NT2/D1 (cell line): ENCODE results near the gene RAPGEF6.

ENCODE experiments used
- SUZ12 ChIP-seq: IDR thresholded peaks from 2 replicates; pipeline ENCODE4 v1.6.1; 2011; ENCODE audit not compliant: insufficient read length, insufficient read depth; ENCODE audit errors: extremely low read depth
- YY1 ChIP-seq: IDR thresholded peaks from 2 replicates; pipeline ENCODE4 v1.6.1; 2011; ENCODE audit not compliant: insufficient read length, insufficient read depth
- ZNF274 ChIP-seq: IDR thresholded peaks from 2 replicates; pipeline ENCODE4 v1.6.1; 2011; ENCODE audit warnings: mild to moderate bottlenecking, low read depth, low read length

DNA sequence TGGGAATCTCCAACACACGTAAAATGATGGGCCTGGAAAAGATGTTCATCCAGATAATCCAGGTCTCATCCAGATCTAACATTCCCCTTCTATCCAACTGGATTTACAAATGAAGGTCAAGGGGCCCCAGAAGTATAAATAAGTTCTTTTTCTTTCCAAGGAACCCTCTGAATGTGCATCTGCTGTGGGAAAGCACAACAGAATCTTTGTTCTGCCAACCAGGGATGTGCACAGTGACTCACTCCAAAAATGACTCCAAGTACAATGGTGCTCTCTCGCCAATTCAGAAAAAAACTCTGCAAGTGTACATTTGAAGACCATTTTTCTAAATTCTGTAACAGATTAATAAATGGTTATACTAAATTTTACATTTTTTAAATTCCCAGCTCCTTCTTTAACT lies 12.4 kb downstream of the RAPGEF6 start:
- TF ChIP-seq YY1, result no peak
- no peak for TF ChIP-seq SUZ12
- no peak for TF ChIP-seq ZNF274
